Muscle of leg (tissue), 11 donors: ENCODE measurements around the gene FHIT. TPM values are rescaled to one million over a fixed set of nuclear protein-coding genes. Genes with fewer than 3 reads are reported as not detected.
A peak's percentile ranks its signal among the peaks of the same experiment; 100 is the strongest.
"Not testable (repeated sequence)": the region's sequence is repeated elsewhere in the genome, so short reads cannot be mapped to it uniquely, and the experiment has no call there.

Experiments used
- DNase-seq: peaks from one replicate; pipeline ENCODE4 v3.0.0; 2013
- H3K27ac ChIP-seq: one replicate; pipeline ENCODE4 v1.5.1; 2013; ENCODE audit warnings: mild to moderate bottlenecking, low read length, control low read depth
- H3K27me3 ChIP-seq: one replicate; pipeline ENCODE4 v1.6.1; 2013; ENCODE audit warnings: low read length; ENCODE audit not compliant: control insufficient read depth, insufficient read depth
- H3K36me3 ChIP-seq: one replicate; pipeline ENCODE4 v1.6.1; 2013; ENCODE audit warnings: low read length; ENCODE audit not compliant: control insufficient read depth, insufficient read depth
- H3K4me1 ChIP-seq: one replicate; pipeline ENCODE4 v1.6.1; 2013; ENCODE audit warnings: low read length; ENCODE audit not compliant: control insufficient read depth, insufficient read depth
- H3K4me3 ChIP-seq: one replicate; pipeline ENCODE4 v1.5.1; 2013; ENCODE audit warnings: low read length, control low read depth
- H3K9me3 ChIP-seq: replicated peaks from 2 replicates; pipeline ENCODE4 v1.6.1; 2013; ENCODE audit warnings: low read depth, low read length; ENCODE audit not compliant: control insufficient read depth
- WGBS: methylation state at CpG from one replicate; pipeline ENCODE4 v1.1.5; 2013; ENCODE audit warnings: missing lambda C conversion rate; ENCODE audit not compliant: insufficient coverage; 5-methylcytosine and 5-hydroxymethylcytosine counted together
- polyA plus RNA-seq, 8 donors: library from polyadenylated mRNA; unstranded; fragments of 120-200 nt; gene quantifications; one replicate each; pipeline versions ENCODE4 v1.2.1 to v1.2.3, GENCODE V29; 2013; ENCODE audit warnings: inconsistent platforms in 1 of 8, low replicate concordance in 1 of 8; ENCODE audit not compliant: insufficient read length in 8 of 8, insufficient read depth in 1 of 8
- total RNA-seq: library from RNA; stranded (reverse); fragments of 120-200 nt; gene quantifications from one replicate; pipeline ENCODE4 v1.2.4, GENCODE V29; 2013

The FHIT gene
- total and polyA plus RNA-seq, 9 donors = 4.1 to 8.0 (median 5.3) TPM

GRCh38 chr3:59809710-59810444, 1441.4 kb downstream of the FHIT start:
- no peaks in the 10 kb centered on the region for H3K27me3 ChIP-seq
- H3K36me3 ChIP-seq = no peaks in the 10 kb centered on the region
- peaks cover 34% of the 10 kb centered on the region for H3K4me1 ChIP-seq
- H3K27ac ChIP-seq = peak overlapping the region; percentile 67
- H3K9me3 ChIP-seq = no peaks in the 10 kb centered on the region
- peak; percentile 86 for DNase-seq
- H3K4me3 ChIP-seq = no peak overlapping the region
- WGBS = 49% methylated on average over 5 of the region's 8 CpGs

GRCh38 chr3:59809016-59809415, 1442.2 kb downstream of the FHIT start:
- Histone ChIP-seq H3K27ac (peak overlapping the region; percentile 67), H3K27me3 (no peaks in the 10 kb centered on the region), H3K4me3 (no peak overlapping the region), H3K9me3 (no peaks in the 10 kb centered on the region), H3K4me1 (peaks cover 34% of the 10 kb centered on the region), H3K36me3 (no peaks in the 10 kb centered on the region)
- DNase-seq = no peak
- WGBS = 58% methylated on average over 4 of the region's 4 CpGs

GRCh38 chr3:59808446-59808845, 1442.8 kb downstream of the FHIT start:
- WGBS = 77% methylated on average over 3 of the region's 7 CpGs
- H3K4me1 ChIP-seq = peaks cover 31% of the 10 kb centered on the region
- no peak overlapping the region for H3K4me3 ChIP-seq
- no peaks in the 10 kb centered on the region for H3K27me3 ChIP-seq
- no peaks in the 10 kb centered on the region for H3K9me3 ChIP-seq
- DNase-seq = no peak
- peak overlapping the region; percentile 67 for H3K27ac ChIP-seq
- no peaks in the 10 kb centered on the region for H3K36me3 ChIP-seq

GRCh38 chr3:59803268-59803667, 1448.0 kb downstream of the FHIT start:
- Histone ChIP-seq H3K4me3 (no peak overlapping the region), H3K27me3 (no peaks in the 10 kb centered on the region), H3K4me1 (peaks cover 2% of the 10 kb centered on the region), H3K9me3 (no peaks in the 10 kb centered on the region), H3K36me3 (no peaks in the 10 kb centered on the region), H3K27ac (no peak overlapping the region)
- 60% methylated on average over 9 of the region's 11 CpGs for WGBS
- no peak for DNase-seq

- not testable (repeated sequence) for H3K27ac ChIP-seq, H3K9me3 ChIP-seq, H3K36me3 ChIP-seq, H3K4me1 ChIP-seq, H3K4me3 ChIP-seq, H3K27me3 ChIP-seq, DNase-seq
- 92% methylated on average over 2 of the region's 5 CpGs for WGBS
These were observed 1448.8 kb downstream of the FHIT start for GRCh38 chr3:59802453-59802852.

- no peak overlapping the region for H3K27ac ChIP-seq
- DNase-seq = no peak
- no peaks in the 10 kb centered on the region for H3K36me3 ChIP-seq
- 60% methylated on average over 2 of the region's 2 CpGs for WGBS
- no peaks in the 10 kb centered on the region for H3K27me3 ChIP-seq
- H3K9me3 ChIP-seq = no peaks in the 10 kb centered on the region
- no peaks in the 10 kb centered on the region for H3K4me1 ChIP-seq
- no peak overlapping the region for H3K4me3 ChIP-seq
These were observed 1449.2 kb downstream of the FHIT start for GRCh38 chr3:59802045-59802444.

GRCh38 chr3:59800481-59800880, 1450.8 kb downstream of the FHIT start:
- no peak overlapping the region for H3K4me3 ChIP-seq
- no peak overlapping the region for H3K27ac ChIP-seq
- no CpG with 5 or more reads among the region's 2 CpGs for WGBS

GRCh38 chr3:59798372-59799086, 1452.7 kb downstream of the FHIT start:
- Histone ChIP-seq H3K4me3 (no peak overlapping the region), H3K4me1 (no peaks in the 10 kb centered on the region), H3K27me3 (no peaks in the 10 kb centered on the region), H3K36me3 (no peaks in the 10 kb centered on the region), H3K9me3 (no peaks in the 10 kb centered on the region), H3K27ac (no peak overlapping the region)
- 94% methylated on average over 2 of the region's 6 CpGs for WGBS
- DNase-seq = no peak

More at GRCh38 chr3:59800481-59800880, 1450.8 kb downstream of the FHIT start:
- no peaks in the 10 kb centered on the region for H3K36me3 ChIP-seq
- no peaks in the 10 kb centered on the region for H3K9me3 ChIP-seq
- no peak for DNase-seq
- no peaks in the 10 kb centered on the region for H3K27me3 ChIP-seq
- H3K4me1 ChIP-seq = no peaks in the 10 kb centered on the region

- Histone ChIP-seq H3K36me3 (no peaks in the 10 kb centered on the region), H3K4me1 (no peaks in the 10 kb centered on the region), H3K27me3 (no peaks in the 10 kb centered on the region), H3K9me3 (no peaks in the 10 kb centered on the region), H3K4me3 (no peak overlapping the region), H3K27ac (no peak overlapping the region)
- no CpG with 5 or more reads among the region's 5 CpGs for WGBS
- no peak for DNase-seq
These were observed 1453.7 kb downstream of the FHIT start for GRCh38 chr3:59797533-59797932.

- no peaks in the 10 kb centered on the region for H3K4me1 ChIP-seq
- H3K27ac ChIP-seq = no peak overlapping the region
- no peaks in the 10 kb centered on the region for H3K27me3 ChIP-seq
- no peak for DNase-seq
- WGBS = no CpG with 5 or more reads among the region's 2 CpGs
- no peaks in the 10 kb centered on the region for H3K9me3 ChIP-seq
- no peak overlapping the region for H3K4me3 ChIP-seq
- no peaks in the 10 kb centered on the region for H3K36me3 ChIP-seq
These were observed 1454.8 kb downstream of the FHIT start for GRCh38 chr3:59796456-59796855.
